Loucy (cell line): ENCODE data around the gene OR5AU1.

ENCODE experiments used
- H2AFZ ChIP-seq: fragments of 200-600 bp; sonication (generic); 2 replicates; pipeline ENCODE4 v1.6.0; 2016; ENCODE audit warnings: antibody characterized with exemption, mild to moderate bottlenecking, low read length, moderate library complexity
- H3F3A ChIP-seq: fragments of 200-600 bp; 2 replicates; pipeline ENCODE4 v1.6.0; 2016; ENCODE audit warnings: antibody characterized with exemption, low read depth, mild to moderate bottlenecking
- H3K27me3 ChIP-seq: fragments of 200-600 bp; sonication (generic); 2 replicates; pipeline ENCODE4 v1.6.1; 2014; ENCODE audit warnings: low read length, mild to moderate bottlenecking; ENCODE audit not compliant: insufficient read depth, poor library complexity, severe bottlenecking
- H3K36me3 ChIP-seq: fragments of 200-600 bp; sonication (generic); 2 replicates; pipeline ENCODE4 v1.6.1; 2016; ENCODE audit warnings: low read length; ENCODE audit not compliant: insufficient read depth
- H3K4me1 ChIP-seq: fragments of 200-600 bp; sonication (generic); 2 replicates; pipeline ENCODE4 v1.5.1; 2014; ENCODE audit warnings: low read length, mild to moderate bottlenecking; ENCODE audit not compliant: insufficient read depth, poor library complexity, severe bottlenecking
- H3K4me2 ChIP-seq: fragments of 200-600 bp; sonication (generic); 2 replicates; pipeline ENCODE4 v1.6.0; 2014; ENCODE audit warnings: antibody characterized with exemption, low read length, low read depth, mild to moderate bottlenecking; ENCODE audit not compliant: poor library complexity, severe bottlenecking
- H3K4me3 ChIP-seq: fragments of 200-600 bp; sonication (generic); 2 replicates; pipeline ENCODE4 v1.5.1; 2014; ENCODE audit warnings: low read length, mild to moderate bottlenecking, mixed read lengths; ENCODE audit not compliant: poor library complexity, severe bottlenecking
- H3K79me2 ChIP-seq: fragments of 200-600 bp; sonication (generic); 2 replicates; pipeline ENCODE4 v1.6.1; 2014; ENCODE audit warnings: low read length; ENCODE audit not compliant: insufficient read depth
- H3K9ac ChIP-seq: fragments of 200-600 bp; sonication (generic); 2 replicates; pipeline ENCODE4 v1.6.0; 2014; ENCODE audit warnings: mild to moderate bottlenecking, low read depth, low read length, moderate library complexity; ENCODE audit not compliant: poor library complexity, severe bottlenecking
- H3K9me2 ChIP-seq: fragments of 200-600 bp; sonication (generic); replicated peaks from 2 replicates; pipeline ENCODE4 v1.6.1; 2016; ENCODE audit warnings: low read depth, low read length, mixed read lengths
- H3K9me3 ChIP-seq: fragments of 200-600 bp; sonication (generic); 2 replicates; pipeline ENCODE4 v1.6.1; 2014; ENCODE audit warnings: mild to moderate bottlenecking, antibody characterized with exemption, low read length, low read depth; ENCODE audit not compliant: insufficient read depth
- H4K20me1 ChIP-seq: fragments of 200-600 bp; sonication (generic); 2 replicates; pipeline ENCODE4 v1.6.0; 2014; ENCODE audit warnings: antibody characterized with exemption, low read length, mild to moderate bottlenecking; ENCODE audit not compliant: insufficient read depth, poor library complexity, severe bottlenecking
- EZH2phosphoT487 ChIP-seq: fragments of 200-600 bp; IDR thresholded peaks from 2 replicates; pipeline ENCODE4 v1.6.1; 2018; ENCODE audit warnings: antibody characterized with exemption, mild to moderate bottlenecking, moderate library complexity, borderline replicate concordance
- TF ChIP-seq, protein P1 (sequence below): fragments of 200-600 bp; sonication (generic); conservative IDR thresholded peaks from 2 replicates; pipeline ENCODE4 v1.5.1; 2014; ENCODE audit warnings: mild to moderate bottlenecking, antibody characterized with exemption, low read length

The OR5AU1 gene

DNA sequence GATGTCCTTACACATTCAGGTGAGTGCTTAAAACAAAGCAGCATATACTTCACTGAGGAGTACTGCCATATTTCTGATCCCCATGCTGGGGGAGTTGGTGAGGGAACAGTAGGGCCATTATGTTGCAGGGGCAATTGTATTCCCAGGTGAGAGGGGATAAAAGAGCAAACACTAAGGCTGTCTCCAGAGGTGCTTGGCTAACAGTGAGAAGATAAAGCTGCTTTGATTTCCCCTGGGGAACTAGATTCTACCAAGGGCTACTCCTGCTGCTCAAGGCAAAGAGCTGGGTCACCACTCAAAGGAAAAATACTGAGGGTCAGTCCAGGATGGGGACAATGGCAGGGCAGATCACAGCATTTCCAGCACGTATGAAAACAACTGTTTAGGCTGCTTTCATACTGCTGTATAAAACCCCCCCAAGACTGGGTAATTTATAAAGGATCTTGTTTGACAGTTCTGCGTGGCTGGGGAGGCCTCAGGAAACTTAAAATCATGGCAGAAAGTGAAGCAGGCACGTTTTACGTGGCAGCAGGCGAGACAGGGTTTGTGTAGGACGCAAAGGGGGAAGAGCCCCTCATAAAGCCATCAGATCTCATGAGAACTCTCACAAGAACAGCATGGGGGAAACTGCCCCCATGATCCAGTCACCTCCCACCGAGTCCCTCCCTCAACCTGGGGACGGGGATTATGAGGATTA, 47.8 kb upstream of the OR5AU1 start:
- H3K36me3 ChIP-seq = peaks cover 47% of the 10 kb centered on the region

DNA sequence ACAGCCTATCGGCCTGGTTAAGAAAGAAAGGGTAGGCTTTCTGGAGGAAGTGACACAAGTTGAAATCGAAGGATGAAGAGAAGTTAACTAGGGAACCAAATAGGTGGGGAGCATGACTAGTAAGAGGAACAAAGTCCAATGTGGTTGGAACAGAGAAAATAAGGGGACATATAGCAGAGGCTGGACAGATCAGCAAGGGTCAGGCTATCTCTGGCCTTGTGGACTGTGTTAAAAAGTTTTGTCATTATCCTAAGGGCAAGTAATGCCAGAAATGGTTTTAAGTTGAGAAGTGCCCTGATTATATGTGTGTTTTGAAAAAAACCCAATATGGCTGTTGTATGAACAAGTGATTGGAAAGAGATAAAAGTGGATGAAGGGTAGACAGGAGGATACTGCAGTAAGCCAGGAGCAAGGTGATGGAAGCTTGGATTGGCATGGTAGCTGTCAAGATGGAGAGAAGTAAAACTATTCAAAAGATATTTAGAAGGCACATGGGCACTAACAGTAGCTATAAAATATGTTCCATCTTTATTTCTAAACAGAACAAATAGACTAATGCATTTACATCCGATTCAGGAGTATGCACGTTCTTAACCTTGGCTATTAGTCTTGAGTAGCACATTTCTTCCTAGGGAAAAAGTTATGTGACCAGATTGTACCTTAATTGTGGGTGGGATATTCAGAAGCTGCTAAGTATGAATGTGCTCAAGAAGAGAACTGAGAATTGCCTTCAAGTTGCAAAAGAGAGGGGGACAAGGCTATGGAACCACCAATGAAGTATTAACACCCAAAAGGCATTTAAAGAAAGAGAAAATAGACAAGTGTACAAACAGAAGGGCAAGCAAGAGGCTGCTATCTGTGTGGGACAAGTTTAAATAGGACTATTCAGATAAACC, 46.8 kb upstream of the OR5AU1 start:
- Histone ChIP-seq H3K4me1 (no peaks in the 10 kb centered on the region), H3K9me3 (no peaks in the 10 kb centered on the region), H3K27me3 (no peaks in the 10 kb centered on the region), H3K4me2 (no peak overlapping the region), H3K4me3 (no peak overlapping the region), H3F3A (no peaks in the 10 kb centered on the region; the same call in 1 of the 2 replicates), H4K20me1 (peaks cover 3% of the 10 kb centered on the region), H3K9ac (no peak overlapping the region), H3K9me2 (no peaks in the 10 kb centered on the region), H2AFZ (no peak overlapping the region), H3K36me3 (peaks cover 38% of the 10 kb centered on the region; the same call in 1 of the 2 replicates), H3K79me2 (no peaks in the 10 kb centered on the region)
- TF ChIP-seq, protein P1, sequence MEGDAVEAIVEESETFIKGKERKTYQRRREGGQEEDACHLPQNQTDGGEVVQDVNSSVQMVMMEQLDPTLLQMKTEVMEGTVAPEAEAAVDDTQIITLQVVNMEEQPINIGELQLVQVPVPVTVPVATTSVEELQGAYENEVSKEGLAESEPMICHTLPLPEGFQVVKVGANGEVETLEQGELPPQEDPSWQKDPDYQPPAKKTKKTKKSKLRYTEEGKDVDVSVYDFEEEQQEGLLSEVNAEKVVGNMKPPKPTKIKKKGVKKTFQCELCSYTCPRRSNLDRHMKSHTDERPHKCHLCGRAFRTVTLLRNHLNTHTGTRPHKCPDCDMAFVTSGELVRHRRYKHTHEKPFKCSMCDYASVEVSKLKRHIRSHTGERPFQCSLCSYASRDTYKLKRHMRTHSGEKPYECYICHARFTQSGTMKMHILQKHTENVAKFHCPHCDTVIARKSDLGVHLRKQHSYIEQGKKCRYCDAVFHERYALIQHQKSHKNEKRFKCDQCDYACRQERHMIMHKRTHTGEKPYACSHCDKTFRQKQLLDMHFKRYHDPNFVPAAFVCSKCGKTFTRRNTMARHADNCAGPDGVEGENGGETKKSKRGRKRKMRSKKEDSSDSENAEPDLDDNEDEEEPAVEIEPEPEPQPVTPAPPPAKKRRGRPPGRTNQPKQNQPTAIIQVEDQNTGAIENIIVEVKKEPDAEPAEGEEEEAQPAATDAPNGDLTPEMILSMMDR = no peak
- no peak for TF ChIP-seq EZH2phosphoT487

More for the DNA sequence above, 47.8 kb upstream of the OR5AU1 start:
- H3K9ac ChIP-seq = no peak overlapping the region
- H3K4me1 ChIP-seq = no peaks in the 10 kb centered on the region
- H3F3A ChIP-seq = no peaks in the 10 kb centered on the region; the same call in 1 of the 2 replicates
- no peak overlapping the region for H3K4me2 ChIP-seq
- TF ChIP-seq, protein P1 = no peak
- no peak for TF ChIP-seq EZH2phosphoT487
- no peaks in the 10 kb centered on the region for H3K9me3 ChIP-seq
- no peaks in the 10 kb centered on the region for H3K27me3 ChIP-seq
- H3K79me2 ChIP-seq = no peaks in the 10 kb centered on the region
- no peak overlapping the region for H2AFZ ChIP-seq
- peaks cover 12% of the 10 kb centered on the region for H4K20me1 ChIP-seq
- H3K4me3 ChIP-seq = no peak overlapping the region
- no peaks in the 10 kb centered on the region for H3K9me2 ChIP-seq

- H2AFZ ChIP-seq = no peak overlapping the region
- no peaks in the 10 kb centered on the region for H3K79me2 ChIP-seq
- no peak overlapping the region for H3K4me3 ChIP-seq
- H3K27me3 ChIP-seq = no peaks in the 10 kb centered on the region
- H3K9me2 ChIP-seq = no peaks in the 10 kb centered on the region
- no peaks in the 10 kb centered on the region; the same call in 1 of the 2 replicates for H3F3A ChIP-seq
- no peaks in the 10 kb centered on the region for H3K9me3 ChIP-seq
- no peak overlapping the region for H3K9ac ChIP-seq
- no peaks in the 10 kb centered on the region for H3K4me1 ChIP-seq
- peaks cover 29% of the 10 kb centered on the region; the same call in 1 of the 2 replicates for H3K36me3 ChIP-seq
- peaks cover 3% of the 10 kb centered on the region for H4K20me1 ChIP-seq
- TF ChIP-seq, protein P1 = no peak
- no peak for TF ChIP-seq EZH2phosphoT487
- H3K4me2 ChIP-seq = no peak overlapping the region
These were observed 46.0 kb upstream of the OR5AU1 start for GRCh38 chr14:21201732-21202462.
